CD14-positive monocyte (primary cell): Measurements from ENCODE around the gene SLC25A51. TPM values are rescaled to one million over a fixed set of nuclear protein-coding genes. Genes with fewer than 3 reads are reported as not detected.
A peak's percentile ranks its signal among the peaks of the same experiment; 100 is the strongest.

Experiments
- DNase-seq, 3 donors: peaks; one replicate each; pipeline ENCODE4 v3.0.0-alpha.2; 2011 to 2022
- H2AFZ ChIP-seq: 2 replicates; pipeline ENCODE4 v1.6.0; 2012; ENCODE audit warnings: mild to moderate bottlenecking, low read depth, low read length, inconsistent platforms; ENCODE audit not compliant: insufficient read depth, poor library complexity, severe bottlenecking
- H3K27ac ChIP-seq, 2 donors: 1 replicate in 1 of 2; 2 replicates in 1 of 2; pipeline ENCODE4 v1.5.1; 2012 to 2013; ENCODE audit warnings: low read length in 2 of 2, control low read depth in 1 of 2, inconsistent platforms in 1 of 2, low read depth in 1 of 2, mild to moderate bottlenecking in 1 of 2
- H3K27me3 ChIP-seq, 2 donors: one replicate each; pipeline versions ENCODE4 v1.6.0 to v1.6.1; 2011 to 2013; ENCODE audit warnings: low read length in 2 of 2; ENCODE audit not compliant: control insufficient read depth in 2 of 2, insufficient read depth in 2 of 2
- H3K36me3 ChIP-seq, 2 donors: replicated peaks in 1 of 2; 1 replicate in 1 of 2; 2 replicates in 1 of 2; pipeline versions ENCODE4 v1.5.1 to v1.6.1; 2012 to 2013; ENCODE audit warnings: low read length in 2 of 2, control low read depth in 1 of 2, inconsistent platforms in 1 of 2, mild to moderate bottlenecking in 1 of 2; ENCODE audit not compliant: insufficient read depth in 2 of 2, control insufficient read depth in 1 of 2
- H3K4me1 ChIP-seq, 2 donors: 1 replicate in 1 of 2; 2 replicates in 1 of 2; pipeline versions ENCODE4 v1.5.1 to v1.6.1; 2012 to 2013; ENCODE audit warnings: low read length in 2 of 2, control low read depth in 1 of 2, inconsistent platforms in 1 of 2, mild to moderate bottlenecking in 1 of 2, moderate library complexity in 1 of 2; ENCODE audit not compliant: insufficient read depth in 2 of 2, control insufficient read depth in 1 of 2
- H3K4me2 ChIP-seq: replicated peaks from 2 replicates; pipeline ENCODE3; 2012; ENCODE audit warnings: low read length, moderate library complexity, mild to moderate bottlenecking; ENCODE audit not compliant: poor library complexity, severe bottlenecking; ENCODE audit errors: extremely low read depth
- H3K4me3 ChIP-seq, 3 experiments: fragments of 200-600 bp in 1 of 3; sonication (generic) in 1 of 3; replicated peaks in 1 of 3; 1 replicate in 2 of 3; 2 replicates in 1 of 3; pipeline ENCODE4 v1.5.1; 2011 to 2013; ENCODE audit warnings: low read length in 3 of 3, mild to moderate bottlenecking in 3 of 3, control low read depth in 2 of 3, low read depth in 2 of 3, inconsistent platforms in 1 of 3, moderate library complexity in 1 of 3
- H3K79me2 ChIP-seq: 2 replicates; pipeline ENCODE4 v1.6.0; 2012; ENCODE audit warnings: mild to moderate bottlenecking, control low read depth, inconsistent platforms, low read length, moderate library complexity; ENCODE audit not compliant: insufficient read depth
- H3K9ac ChIP-seq: 2 replicates; pipeline ENCODE4 v1.6.0; 2017; ENCODE audit warnings: low read length, mild to moderate bottlenecking; ENCODE audit not compliant: insufficient read depth, poor library complexity, severe bottlenecking
- H3K9me3 ChIP-seq, 2 donors: replicated peaks in 1 of 2; 1 replicate in 1 of 2; 2 replicates in 1 of 2; pipeline versions ENCODE4 v1.5.1 to v1.6.1; 2012 to 2013; ENCODE audit warnings: low read length in 2 of 2, control low read depth in 1 of 2; ENCODE audit not compliant: control insufficient read depth in 1 of 2, insufficient read depth in 1 of 2
- H4K20me1 ChIP-seq: 2 replicates; pipeline ENCODE4 v1.6.0; 2012; ENCODE audit warnings: mild to moderate bottlenecking, low read length, control low read depth, moderate library complexity; ENCODE audit not compliant: insufficient read depth
- H3K27ac Mint-ChIP-seq, 7 donors: one replicate each; pipeline ENCODE4 v1.8.0; 2020; ENCODE audit warnings: mild to moderate bottlenecking in 7 of 7, mixed read lengths in 7 of 7, moderate library complexity in 6 of 7, inconsistent platforms in 2 of 7
- H3K27me3 Mint-ChIP-seq, 3 donors: one replicate each; pipeline ENCODE4 v1.8.0; 2021 to 2022; ENCODE audit warnings: low read depth in 3 of 3, mild to moderate bottlenecking in 3 of 3, mixed read lengths in 3 of 3, moderate library complexity in 3 of 3, inconsistent platforms in 1 of 3
- H3K36me3 Mint-ChIP-seq, 2 donors: one replicate each; pipeline ENCODE4 v1.8.0; 2020; ENCODE audit warnings: mixed read lengths in 2 of 2, inconsistent platforms in 1 of 2, mild to moderate bottlenecking in 1 of 2
- H3K4me1 Mint-ChIP-seq: one replicate; pipeline ENCODE4 v1.8.0; 2020; ENCODE audit warnings: mild to moderate bottlenecking, mixed read lengths
- H3K4me3 Mint-ChIP-seq, 2 donors: one replicate each; pipeline ENCODE4 v1.8.0; 2020; ENCODE audit warnings: mild to moderate bottlenecking in 2 of 2, mixed read lengths in 2 of 2, moderate library complexity in 1 of 2
- H3K9me3 Mint-ChIP-seq, 7 donors: one replicate each; pipeline ENCODE4 v1.8.0; 2020 to 2022; ENCODE audit warnings: mixed read lengths in 7 of 7, mild to moderate bottlenecking in 6 of 7, moderate library complexity in 6 of 7, inconsistent platforms in 2 of 7
- WGBS: methylation state at CpG from one replicate; pipeline ENCODE4 v1.1.5; 2013; ENCODE audit warnings: missing lambda C conversion rate; ENCODE audit not compliant: insufficient coverage; 5-methylcytosine and 5-hydroxymethylcytosine counted together
- intact Hi-C, 2 donors: fragments of 100-400 bp; cut with micrococcal nuclease; formaldehyde crosslinking; loops; one replicate each; pipeline versions ENCODE4 v1.15.0 to v1.15.1; 2023
- polyA plus RNA-seq, 3 donors: library from polyadenylated mRNA; depleted of rRNA in 1 of 3; unstranded in 2 of 3; stranded (reverse) in 1 of 3; fragments of 300-500 nt in 2 of 3; fragments of >200 nt in 1 of 3; fragmentation: Illumina TruSeq in 2 of 3; gene quantifications; 1 replicate in 2 of 3; 2 replicates in 1 of 3; pipeline ENCODE4 v1.2.3, GENCODE V29; 2012 to 2021
- TF ChIP-seq, protein P1 (sequence below): fragments of 200-600 bp; IDR thresholded peaks from one replicate; pipeline ENCODE4 v1.8.0; 2022; ENCODE audit warnings: antibody characterized with exemption, mild to moderate bottlenecking

SLC25A51 gene
- polyA plus RNA-seq, 3 donors, result 5.9 to 12.4 (median 8.9) TPM

GRCh38 chr9:37927132-37927531 is 23.2 kb upstream of the SLC25A51 start:
- TF ChIP-seq, protein P1, sequence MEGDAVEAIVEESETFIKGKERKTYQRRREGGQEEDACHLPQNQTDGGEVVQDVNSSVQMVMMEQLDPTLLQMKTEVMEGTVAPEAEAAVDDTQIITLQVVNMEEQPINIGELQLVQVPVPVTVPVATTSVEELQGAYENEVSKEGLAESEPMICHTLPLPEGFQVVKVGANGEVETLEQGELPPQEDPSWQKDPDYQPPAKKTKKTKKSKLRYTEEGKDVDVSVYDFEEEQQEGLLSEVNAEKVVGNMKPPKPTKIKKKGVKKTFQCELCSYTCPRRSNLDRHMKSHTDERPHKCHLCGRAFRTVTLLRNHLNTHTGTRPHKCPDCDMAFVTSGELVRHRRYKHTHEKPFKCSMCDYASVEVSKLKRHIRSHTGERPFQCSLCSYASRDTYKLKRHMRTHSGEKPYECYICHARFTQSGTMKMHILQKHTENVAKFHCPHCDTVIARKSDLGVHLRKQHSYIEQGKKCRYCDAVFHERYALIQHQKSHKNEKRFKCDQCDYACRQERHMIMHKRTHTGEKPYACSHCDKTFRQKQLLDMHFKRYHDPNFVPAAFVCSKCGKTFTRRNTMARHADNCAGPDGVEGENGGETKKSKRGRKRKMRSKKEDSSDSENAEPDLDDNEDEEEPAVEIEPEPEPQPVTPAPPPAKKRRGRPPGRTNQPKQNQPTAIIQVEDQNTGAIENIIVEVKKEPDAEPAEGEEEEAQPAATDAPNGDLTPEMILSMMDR, result no peak
- peaks cover 14 to 32% of the 10 kb centered on the region in 2 donors for H3K4me1 ChIP-seq
- WGBS, result 76% methylated on average over 8 of the region's 9 CpGs
- Mint-ChIP-seq H3K36me3 (no peaks in the 10 kb centered on the region), H3K9me3 (peaks cover 0 to 4% (median 0%) of the 10 kb centered on the region in 7 donors), H3K27me3 (peaks cover 0 to 2% (median 0%) of the 10 kb centered on the region in 3 donors), H3K4me1 (peaks cover 24% of the 10 kb centered on the region), H3K4me3 (no peak overlapping the region), H3K27ac (no peak overlapping the region)
- no peaks in the 10 kb centered on the region for H3K9me3 ChIP-seq
- H3K4me3 ChIP-seq, result no peak overlapping the region
- DNase-seq, result no peak
- no peaks in the 10 kb centered on the region for H3K36me3 ChIP-seq
- H3K79me2 ChIP-seq, result no peaks in the 10 kb centered on the region
- no peaks in the 10 kb centered on the region for H3K27me3 ChIP-seq
- H3K9ac ChIP-seq, result no peak overlapping the region
- no peak overlapping the region for H3K27ac ChIP-seq
- no peak overlapping the region for H3K4me2 ChIP-seq
- intact Hi-C loops, result no loop called here
- no peak overlapping the region for H2AFZ ChIP-seq
- no peaks in the 10 kb centered on the region for H4K20me1 ChIP-seq

GRCh38 chr9:37926737-37927118 is 22.8 kb upstream of the SLC25A51 start:
- WGBS, result 100% methylated on average over 1 of the region's 1 CpG
- H2AFZ ChIP-seq, result no peak overlapping the region
- H3K27me3 ChIP-seq, result no peaks in the 10 kb centered on the region
- H3K4me2 ChIP-seq, result no peak overlapping the region
- H3K4me3 ChIP-seq, result no peak overlapping the region
- H3K4me1 ChIP-seq, result peaks cover 14 to 32% of the 10 kb centered on the region in 2 donors
- H3K36me3 ChIP-seq, result no peaks in the 10 kb centered on the region
- peaks cover 0 to 4% (median 0%) of the 10 kb centered on the region in 7 donors for H3K9me3 Mint-ChIP-seq
- H3K4me1 Mint-ChIP-seq, result peaks cover 24% of the 10 kb centered on the region
- no peaks in the 10 kb centered on the region for H3K36me3 Mint-ChIP-seq
- H3K27ac ChIP-seq, result no peak overlapping the region
- no peaks in the 10 kb centered on the region for H3K79me2 ChIP-seq
- intact Hi-C loops, result no loop called here
- peak overlapping the region in 2 of 7 donors; percentile 30 to 55 for H3K27ac Mint-ChIP-seq
- no peak for DNase-seq
- no peak overlapping the region for H3K9ac ChIP-seq
- H4K20me1 ChIP-seq, result no peaks in the 10 kb centered on the region
- no peaks in the 10 kb centered on the region for H3K9me3 ChIP-seq
- TF ChIP-seq, protein P1, result no peak
- H3K4me3 Mint-ChIP-seq, result no peak overlapping the region
- H3K27me3 Mint-ChIP-seq, result peaks cover 0 to 2% (median 0%) of the 10 kb centered on the region in 3 donors
